BLaER1 treated with 17β-estradiol and CSF1 and Interleukin-3, amounts not matched to agents 10 nM and 100 nM (cell line): ENCODE data around the gene RIF1.
"Not testable (repeated sequence)": the region's sequence is repeated elsewhere in the genome, so short reads cannot be mapped to it uniquely, and the experiment has no call there.

Experiments used
- H3K27ac ChIP-seq, 11 experiments: shearing (Covaris generic); formaldehyde crosslinking; 2 replicates each; pipeline ENCODE4 v1.8.1; 2022
- H3K27me3 ChIP-seq, 11 experiments: shearing (Covaris generic); formaldehyde crosslinking; 2 replicates each; pipeline ENCODE4 v1.8.1; 2022
- H3K36me3 ChIP-seq, 11 experiments: shearing (Covaris generic); formaldehyde crosslinking; 2 replicates each; pipeline ENCODE4 v1.8.1; 2022
- H3K4me1 ChIP-seq, 10 experiments: shearing (Covaris generic); formaldehyde crosslinking; 2 replicates each; pipeline ENCODE4 v1.8.1; 2022
- H3K4me2 ChIP-seq, 11 experiments: shearing (Covaris generic); formaldehyde crosslinking; 2 replicates each; pipeline ENCODE4 v1.8.1; 2022
- H3K4me3 ChIP-seq, 10 experiments: shearing (Covaris generic); formaldehyde crosslinking; 2 replicates each; pipeline ENCODE4 v1.8.1; 2022
- H3K9ac ChIP-seq, 11 experiments: shearing (Covaris generic); formaldehyde crosslinking; 2 replicates each; pipeline ENCODE4 v1.8.1; 2022
- H3K9me3 ChIP-seq, 11 experiments: shearing (Covaris generic); formaldehyde crosslinking; replicated peaks in 1 of 11; 2 replicates each; pipeline ENCODE4 v1.8.1; 2022
- H4K20me1 ChIP-seq, 11 experiments: shearing (Covaris generic); formaldehyde crosslinking; 2 replicates each; pipeline ENCODE4 v1.8.1; 2022
- Cebpa-rat ChIP-seq, 11 experiments: shearing (Covaris generic); IDR thresholded peaks; 2 replicates each; pipeline ENCODE4 v1.8.1; 2022

Gene RIF1

DNA sequence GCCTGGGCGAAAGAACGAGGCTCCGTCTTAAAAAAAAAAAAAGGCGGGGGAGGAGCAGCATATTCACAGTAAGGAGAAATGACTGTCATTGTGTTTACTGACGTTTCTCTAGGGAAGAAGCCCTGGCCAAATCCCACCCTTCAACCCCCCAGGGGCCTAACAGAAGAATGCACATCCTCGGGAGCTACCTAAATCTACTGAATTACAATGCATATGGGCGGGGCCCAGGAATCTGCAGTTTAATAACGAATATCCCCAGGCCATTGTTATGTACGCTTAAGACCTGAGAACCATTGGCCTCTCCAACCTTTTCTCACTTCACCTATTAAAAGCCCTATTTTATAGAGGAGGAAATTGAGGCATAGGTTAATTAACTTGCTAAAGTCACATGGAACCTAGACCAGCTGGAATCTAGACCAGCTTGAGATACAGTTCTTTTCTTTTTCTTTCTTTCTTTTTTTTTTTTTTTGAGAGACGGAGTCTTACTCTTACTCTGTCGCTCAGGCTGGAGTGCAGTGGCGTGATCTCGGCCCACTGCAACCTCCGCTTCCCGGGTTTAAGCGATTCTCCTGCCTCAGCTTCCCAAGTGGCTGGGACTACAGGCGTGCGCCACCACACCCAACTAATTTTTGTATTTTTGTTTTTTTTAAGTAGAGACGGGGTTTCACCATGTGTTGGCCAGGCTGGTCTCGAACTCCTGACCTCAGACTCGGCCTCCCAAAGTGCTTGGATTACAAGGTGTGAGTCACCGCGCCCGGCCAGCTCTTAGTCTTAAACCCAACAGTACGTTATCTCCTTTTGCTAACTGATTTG lies 708 bp upstream of the RIF1 start:
- H3K36me3 ChIP-seq, result peaks cover 22 to 29% (median 28%) of the 10 kb centered on the region in 11 experiments
- no peaks in the 10 kb centered on the region for H3K9me3 ChIP-seq
- peaks cover 8 to 16% (median 10%) of the 10 kb centered on the region in 10 experiments; a peak in 19 of 20 replicates for H3K4me1 ChIP-seq
- H3K27ac ChIP-seq, result peak overlapping the region in 10 of 11 experiments; percentile 89 to 96 (median 92); a peak in 18 of 22 replicates
- H3K4me2 ChIP-seq, result peak overlapping the region; percentile 25 to 84 (median 56); a peak in 16 of 22 replicates
- peak overlapping the region; percentile 87 to 100 (median 96); a peak in 19 of 20 replicates for H3K4me3 ChIP-seq
- peak overlapping the region in 9 of 11 experiments; percentile 92 to 99 (median 95); a peak in 15 of 22 replicates for H3K9ac ChIP-seq
- no peaks in the 10 kb centered on the region for H3K27me3 ChIP-seq
- no peak for TF ChIP-seq Cebpa-rat (IDR thresholded peaks at IDR 0.05)
- peaks cover 3 to 39% (median 26%) of the 10 kb centered on the region in 11 experiments; a peak in 16 of 22 replicates for H4K20me1 ChIP-seq

GRCh38 chr2:151410485-151410834 lies 758 bp downstream of the RIF1 start:
- no peak for TF ChIP-seq Cebpa-rat (IDR thresholded peaks at IDR 0.05)
- no peaks in the 10 kb centered on the region for H3K27me3 ChIP-seq
- no peaks in the 10 kb centered on the region for H3K9me3 ChIP-seq
- peak overlapping the region; percentile 76 to 89 (median 83) for H3K4me2 ChIP-seq
- peaks cover 8 to 21% (median 10%) of the 10 kb centered on the region in 10 experiments; a peak in 19 of 20 replicates for H3K4me1 ChIP-seq
- peak overlapping the region; percentile 81 to 96 (median 92) for H3K27ac ChIP-seq
- peaks cover 8 to 52% (median 31%) of the 10 kb centered on the region in 11 experiments; a peak in 17 of 22 replicates for H4K20me1 ChIP-seq
- H3K9ac ChIP-seq, result peak overlapping the region; percentile 92 to 99 (median 95)
- peak overlapping the region; percentile 87 to 100 (median 96) for H3K4me3 ChIP-seq
- H3K36me3 ChIP-seq, result peaks cover 36 to 44% (median 43%) of the 10 kb centered on the region in 11 experiments

- H3K27me3 ChIP-seq, result no peaks in the 10 kb centered on the region
- H3K4me1 ChIP-seq, result peaks cover 0 to 8% (median 0%) of the 10 kb centered on the region in 10 experiments; a peak in 1 of 20 replicates
- peaks cover 23 to 94% (median 67%) of the 10 kb centered on the region in 11 experiments; a peak in 19 of 22 replicates for H4K20me1 ChIP-seq
- H3K27ac ChIP-seq, result no peak overlapping the region
- TF ChIP-seq Cebpa-rat (IDR thresholded peaks at IDR 0.05), result no peak
- H3K9me3 ChIP-seq, result no peaks in the 10 kb centered on the region
- H3K36me3 ChIP-seq, result peaks cover 99 to 100% (median 100%) of the 10 kb centered on the region in 11 experiments
- H3K9ac ChIP-seq, result no peak overlapping the region
- H3K4me2 ChIP-seq, result no peak overlapping the region
- H3K4me3 ChIP-seq, result no peak overlapping the region
These were observed 7.9 kb downstream of the RIF1 start for GRCh38 chr2:151417650-151418049.

GRCh38 chr2:151421681-151422080 lies 12.0 kb downstream of the RIF1 start:
- not testable (repeated sequence) for H3K4me2 ChIP-seq, H3K4me3 ChIP-seq, H3K27ac ChIP-seq, H3K4me1 ChIP-seq, H3K9me3 ChIP-seq, H3K9ac ChIP-seq, H3K27me3 ChIP-seq
- H3K36me3 ChIP-seq, result peaks cover 98 to 100% (median 100%) of the 10 kb centered on the region in 11 experiments
- peak in 2 of 11 experiments; percentile 35 to 41; a peak in 2 of 22 replicates for TF ChIP-seq Cebpa-rat (IDR thresholded peaks at IDR 0.05)
- peaks cover 29 to 96% (median 64%) of the 10 kb centered on the region in 11 experiments; a peak in 20 of 22 replicates for H4K20me1 ChIP-seq

GRCh38 chr2:151422917-151423439 lies 13.3 kb downstream of the RIF1 start:
- H3K4me2 ChIP-seq, result no peak overlapping the region
- no peak overlapping the region for H3K27ac ChIP-seq
- no peak overlapping the region for H3K9ac ChIP-seq
- H3K36me3 ChIP-seq, result peaks cover 98 to 100% (median 100%) of the 10 kb centered on the region in 11 experiments
- peaks cover 21 to 97% (median 70%) of the 10 kb centered on the region in 11 experiments; a peak in 20 of 22 replicates for H4K20me1 ChIP-seq
- no peaks in the 10 kb centered on the region for H3K27me3 ChIP-seq
- TF ChIP-seq Cebpa-rat (IDR thresholded peaks at IDR 0.05), result no peak
- H3K4me3 ChIP-seq, result no peak overlapping the region
- H3K4me1 ChIP-seq, result no peaks in the 10 kb centered on the region
- no peaks in the 10 kb centered on the region for H3K9me3 ChIP-seq

GRCh38 chr2:151423760-151424159 lies 14.1 kb downstream of the RIF1 start:
- Histone ChIP-seq H3K4me1 (no peaks in the 10 kb centered on the region), H4K20me1 (peaks cover 21 to 91% (median 64%) of the 10 kb centered on the region in 11 experiments; a peak in 20 of 22 replicates), H3K36me3 (peaks cover 96 to 100% (median 99%) of the 10 kb centered on the region in 11 experiments), H3K27me3 (no peaks in the 10 kb centered on the region), H3K9ac (no peak overlapping the region), H3K4me2 (no peak overlapping the region), H3K27ac (no peak overlapping the region), H3K9me3 (no peaks in the 10 kb centered on the region), H3K4me3 (no peak overlapping the region)
- TF ChIP-seq Cebpa-rat (IDR thresholded peaks at IDR 0.05), result no peak

DNA sequence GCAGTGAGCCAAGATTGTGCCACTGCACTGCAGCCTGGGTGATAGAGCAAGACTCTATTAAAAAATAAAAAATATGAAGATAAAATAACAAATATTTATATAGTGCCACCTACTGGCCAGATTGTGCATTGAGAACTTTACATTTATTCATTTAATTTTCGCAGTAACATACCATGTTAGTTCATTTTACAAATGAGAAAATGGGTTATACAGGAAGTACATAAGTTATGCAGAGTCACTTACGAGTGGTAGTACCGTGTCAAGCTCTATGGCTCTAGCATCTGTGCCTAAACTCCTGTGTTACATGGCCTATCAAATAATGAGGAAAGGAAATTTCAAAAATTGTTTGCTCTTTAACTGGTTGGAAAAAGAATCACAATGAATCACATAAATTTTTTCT lies 27.9 kb downstream of the RIF1 start:
- Histone ChIP-seq H3K4me1 (no peaks in the 10 kb centered on the region), H3K4me2 (no peak overlapping the region), H3K9ac (no peak overlapping the region), H3K36me3 (peaks cover 93 to 100% (median 99%) of the 10 kb centered on the region in 11 experiments), H3K27me3 (no peaks in the 10 kb centered on the region), H3K4me3 (no peak overlapping the region), H4K20me1 (peaks cover 0 to 29% (median 18%) of the 10 kb centered on the region in 11 experiments; a peak in 18 of 22 replicates), H3K9me3 (no peaks in the 10 kb centered on the region), H3K27ac (no peak overlapping the region)
- no peak for TF ChIP-seq Cebpa-rat (IDR thresholded peaks at IDR 0.05)

DNA sequence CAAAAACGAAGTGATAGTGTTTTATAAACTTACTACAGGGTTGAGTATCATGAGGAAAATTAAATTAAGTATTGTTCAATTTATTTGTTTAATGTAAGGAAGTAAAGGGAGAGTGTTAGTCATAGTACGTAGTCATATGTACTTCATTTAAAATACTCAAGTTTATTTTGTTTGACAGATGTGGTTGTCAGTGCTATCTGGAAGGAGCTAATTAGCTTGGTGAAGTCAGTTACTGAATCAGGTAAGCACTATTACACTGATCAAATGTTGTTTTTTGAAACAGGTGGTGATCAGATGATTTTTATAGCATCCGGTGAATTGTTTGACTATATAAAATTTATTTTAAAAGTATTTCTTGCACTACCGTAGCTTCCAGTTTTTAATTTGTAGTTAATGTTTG lies 28.8 kb downstream of the RIF1 start:
- Histone ChIP-seq H3K36me3 (peaks cover 92 to 100% (median 99%) of the 10 kb centered on the region in 11 experiments), H3K27ac (no peak overlapping the region), H3K9ac (no peak overlapping the region), H4K20me1 (peaks cover 0 to 26% (median 15%) of the 10 kb centered on the region in 11 experiments; a peak in 17 of 22 replicates), H3K4me2 (no peak overlapping the region), H3K9me3 (no peaks in the 10 kb centered on the region), H3K27me3 (no peaks in the 10 kb centered on the region), H3K4me1 (no peaks in the 10 kb centered on the region), H3K4me3 (no peak overlapping the region)
- no peak for TF ChIP-seq Cebpa-rat (IDR thresholded peaks at IDR 0.05)

DNA sequence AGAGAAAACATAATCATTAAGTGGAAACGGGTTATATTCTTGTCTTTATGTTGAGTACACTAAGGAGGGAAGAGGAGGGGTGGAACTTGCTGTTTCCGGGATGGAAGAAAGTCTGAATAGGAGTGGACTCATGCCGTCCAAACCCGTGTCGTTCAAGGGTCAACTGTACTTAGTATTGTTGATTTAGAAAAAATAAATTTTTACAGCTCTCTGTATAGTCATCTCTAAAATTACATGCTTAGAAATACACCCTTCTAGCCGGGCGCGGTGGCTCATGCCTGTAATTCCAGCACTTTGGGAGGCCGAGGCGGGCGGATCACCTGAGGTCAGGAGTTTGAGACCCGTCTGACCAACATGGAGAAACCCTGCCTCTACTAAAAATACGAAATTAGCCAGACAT lies 29.4 kb downstream of the RIF1 start:
- no peak overlapping the region for H3K27ac ChIP-seq
- H3K9me3 ChIP-seq, result no peaks in the 10 kb centered on the region
- H3K36me3 ChIP-seq, result peaks cover 92 to 100% (median 99%) of the 10 kb centered on the region in 11 experiments
- no peak overlapping the region for H3K4me3 ChIP-seq
- no peak overlapping the region for H3K9ac ChIP-seq
- H3K27me3 ChIP-seq, result no peaks in the 10 kb centered on the region
- no peaks in the 10 kb centered on the region for H3K4me1 ChIP-seq
- no peak overlapping the region for H3K4me2 ChIP-seq
- TF ChIP-seq Cebpa-rat (IDR thresholded peaks at IDR 0.05), result no peak
- peaks cover 0 to 28% (median 15%) of the 10 kb centered on the region in 11 experiments; a peak in 16 of 22 replicates for H4K20me1 ChIP-seq
